HepG2 (cell line): Measurements from ENCODE around the gene C3orf22. TPM values are rescaled to one million over a fixed set of nuclear protein-coding genes. Genes with fewer than 3 reads are reported as not detected.

ENCODE experiments used
- ARNTL ChIP-seq: sonication (generic); formaldehyde crosslinking; IDR thresholded peaks from 2 replicates; pipeline ENCODE4 v1.4.0; 2020; ENCODE audit warnings: mild to moderate bottlenecking, missing genetic modification reagents
- E2F2 ChIP-seq: sonication (generic); formaldehyde crosslinking; IDR thresholded peaks from 2 replicates; pipeline ENCODE4 v1.4.0; 2020; ENCODE audit warnings: missing genetic modification reagents, borderline replicate concordance
- ETS1 ChIP-seq: sonication (generic); formaldehyde crosslinking; IDR thresholded peaks from 2 replicates; pipeline ENCODE4 v1.4.0; 2020; ENCODE audit warnings: missing genetic modification reagents
- GLI4 ChIP-seq: sonication (generic); formaldehyde crosslinking; IDR thresholded peaks from 2 replicates; pipeline ENCODE4 v1.5.1; 2020; ENCODE audit warnings: missing genetic modification reagents, mild to moderate bottlenecking, moderate library complexity, borderline replicate concordance
- HNF4A ChIP-seq: sonication (generic); formaldehyde crosslinking; IDR thresholded peaks from 2 replicates; pipeline ENCODE4 v1.4.0; 2020; ENCODE audit warnings: missing genetic modification reagents
- ISL2 ChIP-seq: sonication (generic); formaldehyde crosslinking; IDR thresholded peaks from 2 replicates; pipeline ENCODE4 v1.5.0; 2020; ENCODE audit warnings: missing genetic modification reagents
- JDP2 ChIP-seq: sonication (generic); formaldehyde crosslinking; IDR thresholded peaks from 2 replicates; pipeline ENCODE4 v1.8.1; 2022; ENCODE audit warnings: missing genetic modification reagents, borderline replicate concordance
- KLF12 ChIP-seq: sonication (generic); formaldehyde crosslinking; IDR thresholded peaks from 2 replicates; pipeline ENCODE4 v1.4.0; 2020; ENCODE audit warnings: missing genetic modification reagents, borderline replicate concordance
- NFIC ChIP-seq: IDR thresholded peaks from 2 replicates; pipeline ENCODE4 v1.6.1; 2012; ENCODE audit warnings: mild to moderate bottlenecking, low read length, inconsistent platforms
- NR2F2 ChIP-seq: IDR thresholded peaks from 2 replicates; pipeline ENCODE4 v1.6.1; 2012; ENCODE audit warnings: low read depth, inconsistent platforms, borderline replicate concordance
- RORA ChIP-seq: sonication (generic); formaldehyde crosslinking; IDR thresholded peaks from 2 replicates; pipeline ENCODE4 v1.5.0; 2020; ENCODE audit warnings: mild to moderate bottlenecking, missing genetic modification reagents, moderate library complexity
- RXRA ChIP-seq: sonication (generic); formaldehyde crosslinking; IDR thresholded peaks from 2 replicates; pipeline ENCODE4 v1.5.1; 2020; ENCODE audit warnings: missing genetic modification reagents
- SRSF1 ChIP-seq: fragments of 200-400 bp; formaldehyde crosslinking; optimal IDR thresholded peaks from 2 replicates; pipeline ENCODE3; 2017; ENCODE audit warnings: mild to moderate bottlenecking, low read depth, low read length, moderate library complexity
- TBX2 ChIP-seq: sonication (generic); formaldehyde crosslinking; IDR thresholded peaks from 2 replicates; pipeline ENCODE4 v1.5.0; 2020; ENCODE audit warnings: missing genetic modification reagents, mild to moderate bottlenecking, borderline replicate concordance
- TBX3 ChIP-seq: fragments of 450-650 bp; IDR thresholded peaks from 2 replicates; pipeline ENCODE4 v1.6.1; 2017; ENCODE audit warnings: antibody characterized with exemption, mild to moderate bottlenecking, inconsistent platforms, borderline replicate concordance
- ZFAT ChIP-seq: sonication (generic); formaldehyde crosslinking; conservative IDR thresholded peaks from 2 replicates; pipeline ENCODE4 v1.8.1; 2023; ENCODE audit warnings: missing genetic modification reagents, inconsistent platforms
- ZFP82 ChIP-seq: sonication (generic); formaldehyde crosslinking; IDR thresholded peaks from 2 replicates; pipeline ENCODE4 v1.5.1; 2020; ENCODE audit warnings: mild to moderate bottlenecking, missing genetic modification reagents, borderline replicate concordance
- ZFYVE20 ChIP-seq: sonication (generic); formaldehyde crosslinking; IDR thresholded peaks from 2 replicates; pipeline ENCODE4 v1.8.0; 2023; ENCODE audit warnings: low read depth, mild to moderate bottlenecking, moderate library complexity, missing genetic modification reagents, borderline replicate concordance
- ZNF160 ChIP-seq: sonication (generic); formaldehyde crosslinking; IDR thresholded peaks from 2 replicates; pipeline ENCODE4 v1.8.0; 2022; ENCODE audit warnings: mild to moderate bottlenecking, inconsistent platforms, missing genetic modification reagents
- ZNF234 ChIP-seq: sonication (generic); formaldehyde crosslinking; conservative IDR thresholded peaks from 2 replicates; pipeline ENCODE4 v1.5.1; 2020; ENCODE audit warnings: mild to moderate bottlenecking, missing genetic modification reagents
- ZNF343 ChIP-seq: sonication (generic); formaldehyde crosslinking; IDR thresholded peaks from 2 replicates; pipeline ENCODE4 v1.4.0; 2020; ENCODE audit warnings: mild to moderate bottlenecking, missing genetic modification reagents
- ZNF720 ChIP-seq: sonication (generic); formaldehyde crosslinking; IDR thresholded peaks from 2 replicates; pipeline ENCODE4 v1.4.0; 2020; ENCODE audit warnings: missing genetic modification reagents
- ZNF792 ChIP-seq: IDR thresholded peaks from 2 replicates; pipeline ENCODE4 v1.6.1; 2016
- ZSCAN30 ChIP-seq: sonication (generic); formaldehyde crosslinking; IDR thresholded peaks from 2 replicates; pipeline ENCODE4 v1.5.0; 2020; ENCODE audit warnings: mild to moderate bottlenecking, missing genetic modification reagents
- polyA plus RNA-seq, 8 experiments: library from polyadenylated mRNA; depleted of rRNA in 3 of 8; stranded (reverse) in 7 of 8; unstranded in 1 of 8; fragments of >200 nt; fragmentation: Illumina TruSeq in 4 of 8; extraction: Trizol in 4 of 8; gene quantifications; 2 replicates each; pipeline versions ENCODE4 v1.2.1 to v1.2.3, GENCODE V29; 2011 to 2016; ENCODE audit warnings: low read depth in 4 of 8, missing spikeins in 1 of 8, mixed read lengths in 1 of 8; ENCODE audit not compliant: insufficient read depth in 1 of 8
- total RNA-seq, 5 experiments: library from RNA; depleted of rRNA; stranded (reverse); fragments of >200 nt; fragmentation: Illumina TruSeq; extraction: Trizol; gene quantifications; 2 replicates each; pipeline ENCODE4 v1.2.3, GENCODE V29; 2016; ENCODE audit warnings: low read depth in 1 of 5
- TF ChIP-seq, protein P1 (sequence below): IDR thresholded peaks from 2 replicates; pipeline ENCODE4 v1.6.1; 2016; ENCODE audit warnings: missing genetic modification reagents, missing compliant biosample characterization
- TF ChIP-seq, protein P2 (sequence below): sonication (generic); formaldehyde crosslinking; IDR thresholded peaks from 2 replicates; pipeline ENCODE4 v1.4.0; 2020; ENCODE audit warnings: missing genetic modification reagents, borderline replicate concordance

C3orf22 gene
- total and polyA plus RNA-seq, 2 of the 13 experiments (the other 11 are each of a cell fraction or from before 2014, with no cell fraction given), result not detected

DNA sequence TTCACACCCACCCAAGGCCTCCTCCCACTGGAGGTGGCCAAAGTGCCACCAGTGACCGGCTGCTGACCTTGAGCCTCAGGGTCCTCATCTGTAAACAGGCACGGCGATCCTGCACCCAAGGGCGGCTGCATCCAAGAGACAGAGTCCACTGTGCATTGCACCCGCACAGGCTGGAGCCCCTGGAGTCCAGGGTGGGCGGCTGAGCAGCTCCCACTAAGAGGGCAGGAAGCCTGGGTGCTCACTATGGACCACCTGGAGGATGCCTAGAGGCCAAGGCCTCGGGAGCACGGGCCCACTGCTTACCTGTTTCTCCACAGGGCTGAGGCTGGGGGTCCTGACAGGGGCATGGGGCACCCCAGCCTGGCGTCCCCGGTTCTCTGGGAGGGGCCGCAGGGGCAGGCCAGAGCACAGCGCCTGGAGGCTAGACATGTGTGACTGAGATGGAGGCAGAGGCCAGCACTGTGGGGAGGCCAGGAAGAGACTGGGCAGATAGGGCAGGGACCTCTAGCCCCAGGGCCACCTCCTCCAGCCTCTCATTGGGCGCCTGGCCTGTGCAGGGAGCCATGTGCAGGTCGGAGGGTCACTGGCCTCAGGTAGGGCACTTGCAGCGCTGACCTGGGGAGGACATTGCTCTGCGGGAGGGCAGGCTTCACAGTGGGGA is 41.3 kb downstream of the C3orf22 start, which contains the start of gene UROC1 (continued):
- TF ChIP-seq KLF12 (CRISPR knock-in tag) (no peak), RXRA (peak; percentile 79), ZFP82 (CRISPR knock-in tag) (no peak), ZNF343 (no peak), ZSCAN30 (CRISPR knock-in tag) (no peak), SRSF1 (no peak), NR2F2 (no peak), RORA (CRISPR knock-in tag) (no peak), NFIC (no peak), ARNTL (no peak), TBX3 (peak; percentile 39; the same call in 1 of the 2 replicates), TBX2 (CRISPR knock-in tag) (peak; percentile 97), ZFYVE20 (CRISPR knock-in tag) (no peak), E2F2 (CRISPR knock-in tag) (no peak), GLI4 (CRISPR knock-in tag) (no peak), ISL2 (CRISPR knock-in tag) (no peak), ETS1 (CRISPR knock-in tag) (no peak), ZNF160 (CRISPR knock-in tag) (no peak), ZNF234 (0 out of 2 replicates have a peak, but pooled peaks have one; percentile 1), ZNF720 (CRISPR knock-in tag) (no peak), JDP2 (CRISPR knock-in tag) (no peak), ZNF792 (CRISPR knock-in tag) (no peak), HNF4A (CRISPR knock-in tag) (peak; percentile 92), ZFAT (no peak)
- TF ChIP-seq, protein P1, sequence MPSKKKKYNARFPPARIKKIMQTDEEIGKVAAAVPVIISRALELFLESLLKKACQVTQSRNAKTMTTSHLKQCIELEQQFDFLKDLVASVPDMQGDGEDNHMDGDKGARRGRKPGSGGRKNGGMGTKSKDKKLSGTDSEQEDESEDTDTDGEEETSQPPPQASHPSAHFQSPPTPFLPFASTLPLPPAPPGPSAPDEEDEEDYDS (CRISPR knock-in tag), result peak; percentile 41; the same call in 1 of the 2 replicates
- TF ChIP-seq, protein P2, sequence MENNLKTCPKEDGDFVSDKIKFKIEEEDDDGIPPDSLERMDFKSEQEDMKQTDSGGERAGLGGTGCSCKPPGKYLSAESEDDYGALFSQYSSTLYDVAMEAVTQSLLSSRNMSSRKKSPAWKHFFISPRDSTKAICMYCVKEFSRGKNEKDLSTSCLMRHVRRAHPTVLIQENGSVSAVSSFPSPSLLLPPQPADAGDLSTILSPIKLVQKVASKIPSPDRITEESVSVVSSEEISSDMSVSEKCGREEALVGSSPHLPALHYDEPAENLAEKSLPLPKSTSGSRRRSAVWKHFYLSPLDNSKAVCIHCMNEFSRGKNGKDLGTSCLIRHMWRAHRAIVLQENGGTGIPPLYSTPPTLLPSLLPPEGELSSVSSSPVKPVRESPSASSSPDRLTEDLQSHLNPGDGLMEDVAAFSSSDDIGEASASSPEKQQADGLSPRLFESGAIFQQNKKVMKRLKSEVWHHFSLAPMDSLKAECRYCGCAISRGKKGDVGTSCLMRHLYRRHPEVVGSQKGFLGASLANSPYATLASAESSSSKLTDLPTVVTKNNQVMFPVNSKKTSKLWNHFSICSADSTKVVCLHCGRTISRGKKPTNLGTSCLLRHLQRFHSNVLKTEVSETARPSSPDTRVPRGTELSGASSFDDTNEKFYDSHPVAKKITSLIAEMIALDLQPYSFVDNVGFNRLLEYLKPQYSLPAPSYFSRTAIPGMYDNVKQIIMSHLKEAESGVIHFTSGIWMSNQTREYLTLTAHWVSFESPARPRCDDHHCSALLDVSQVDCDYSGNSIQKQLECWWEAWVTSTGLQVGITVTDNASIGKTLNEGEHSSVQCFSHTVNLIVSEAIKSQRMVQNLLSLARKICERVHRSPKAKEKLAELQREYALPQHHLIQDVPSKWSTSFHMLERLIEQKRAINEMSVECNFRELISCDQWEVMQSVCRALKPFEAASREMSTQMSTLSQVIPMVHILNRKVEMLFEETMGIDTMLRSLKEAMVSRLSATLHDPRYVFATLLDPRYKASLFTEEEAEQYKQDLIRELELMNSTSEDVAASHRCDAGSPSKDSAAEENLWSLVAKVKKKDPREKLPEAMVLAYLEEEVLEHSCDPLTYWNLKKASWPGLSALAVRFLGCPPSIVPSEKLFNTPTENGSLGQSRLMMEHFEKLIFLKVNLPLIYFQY, result no peak
